ENCODE measurements around the gene PSMC3. TPM values are rescaled to one million over a fixed set of nuclear protein-coding genes. Genes with fewer than 3 reads are reported as not detected.

Gene PSMC3
- total RNA-seq, 1 experiment from 2014 or later: 275 TPM

DNA sequence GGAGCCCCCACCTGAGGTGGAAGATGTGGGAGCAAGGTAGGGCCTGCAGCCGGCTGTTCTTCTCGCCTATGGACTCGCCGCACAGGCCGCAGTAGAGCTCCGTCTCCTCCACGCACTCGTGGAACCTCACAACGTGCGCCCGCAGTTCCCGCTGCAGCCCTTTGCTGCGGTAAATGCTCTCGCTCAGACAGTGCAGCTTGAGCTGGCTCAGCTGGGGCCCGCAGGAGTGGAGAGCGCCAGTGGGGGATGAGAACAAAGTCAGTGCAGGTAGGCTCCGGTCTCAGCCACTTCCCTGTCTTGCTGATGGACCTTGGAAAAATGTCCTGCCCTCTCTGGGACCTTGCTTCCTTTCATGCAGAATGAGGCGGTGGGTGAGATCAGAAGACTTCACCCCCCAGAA is 12.5 kb upstream of the PSMC3 start:
- CTCF ChIA-PET: no interaction called here
- BruUV-seq (replicated peaks): no TSS peak
- no peaks in the 10 kb centered on the region for H3K27me3 ChIP-seq (ENCODE audit: low read length)
- H3K36me3 ChIP-seq (ENCODE audit: low read depth, low read length): no peaks in the 10 kb centered on the region
- no peaks in the 10 kb centered on the region for H3K4me1 ChIP-seq (ENCODE audit: insufficient read depth, low read length)
- TF ChIP-seq EZH2 (IDR thresholded peaks at IDR 0.05; ENCODE audit: low read length, unreplicated experiment) (no peak), EZH2phosphoT487 (IDR thresholded peaks at IDR 0.05; ENCODE audit: borderline replicate concordance, low read length) (no peak)
- TF ChIP-seq, protein P1, sequence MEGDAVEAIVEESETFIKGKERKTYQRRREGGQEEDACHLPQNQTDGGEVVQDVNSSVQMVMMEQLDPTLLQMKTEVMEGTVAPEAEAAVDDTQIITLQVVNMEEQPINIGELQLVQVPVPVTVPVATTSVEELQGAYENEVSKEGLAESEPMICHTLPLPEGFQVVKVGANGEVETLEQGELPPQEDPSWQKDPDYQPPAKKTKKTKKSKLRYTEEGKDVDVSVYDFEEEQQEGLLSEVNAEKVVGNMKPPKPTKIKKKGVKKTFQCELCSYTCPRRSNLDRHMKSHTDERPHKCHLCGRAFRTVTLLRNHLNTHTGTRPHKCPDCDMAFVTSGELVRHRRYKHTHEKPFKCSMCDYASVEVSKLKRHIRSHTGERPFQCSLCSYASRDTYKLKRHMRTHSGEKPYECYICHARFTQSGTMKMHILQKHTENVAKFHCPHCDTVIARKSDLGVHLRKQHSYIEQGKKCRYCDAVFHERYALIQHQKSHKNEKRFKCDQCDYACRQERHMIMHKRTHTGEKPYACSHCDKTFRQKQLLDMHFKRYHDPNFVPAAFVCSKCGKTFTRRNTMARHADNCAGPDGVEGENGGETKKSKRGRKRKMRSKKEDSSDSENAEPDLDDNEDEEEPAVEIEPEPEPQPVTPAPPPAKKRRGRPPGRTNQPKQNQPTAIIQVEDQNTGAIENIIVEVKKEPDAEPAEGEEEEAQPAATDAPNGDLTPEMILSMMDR (conservative IDR thresholded peaks at IDR 0.05; ENCODE audit: low read depth, low read length): no peak
- intact Hi-C loops (cut with micrococcal nuclease): no loop called here
- H3K27ac ChIP-seq (ENCODE audit: low read length): no peak overlapping the region
- ATAC-seq: no peak
- POLR2A ChIA-PET (ENCODE audit: unreplicated experiment): no interaction called here
- H2AFZ ChIP-seq (ENCODE audit: low read length): no peak overlapping the region
- no peak overlapping the region for H3K4me3 ChIP-seq (ENCODE audit: low read length)
- H4K20me1 ChIP-seq (ENCODE audit: low read length): no peaks in the 10 kb centered on the region
- no peaks in the 10 kb centered on the region for H3K79me2 ChIP-seq (ENCODE audit: low read length)
- no peak overlapping the region for H3K9ac ChIP-seq (ENCODE audit: low read length)
- H3F3A ChIP-seq (ENCODE audit: low read length, unreplicated experiment): no peaks in the 10 kb centered on the region
- no peak for DNase-seq
- no peaks in the 10 kb centered on the region for H3K9me3 ChIP-seq (ENCODE audit: low read length)
- no peak overlapping the region for H3K4me2 ChIP-seq (ENCODE audit: low read length)
- no peaks in the 10 kb centered on the region for H3K9me2 ChIP-seq (replicated peaks; ENCODE audit: low read length)

DNA sequence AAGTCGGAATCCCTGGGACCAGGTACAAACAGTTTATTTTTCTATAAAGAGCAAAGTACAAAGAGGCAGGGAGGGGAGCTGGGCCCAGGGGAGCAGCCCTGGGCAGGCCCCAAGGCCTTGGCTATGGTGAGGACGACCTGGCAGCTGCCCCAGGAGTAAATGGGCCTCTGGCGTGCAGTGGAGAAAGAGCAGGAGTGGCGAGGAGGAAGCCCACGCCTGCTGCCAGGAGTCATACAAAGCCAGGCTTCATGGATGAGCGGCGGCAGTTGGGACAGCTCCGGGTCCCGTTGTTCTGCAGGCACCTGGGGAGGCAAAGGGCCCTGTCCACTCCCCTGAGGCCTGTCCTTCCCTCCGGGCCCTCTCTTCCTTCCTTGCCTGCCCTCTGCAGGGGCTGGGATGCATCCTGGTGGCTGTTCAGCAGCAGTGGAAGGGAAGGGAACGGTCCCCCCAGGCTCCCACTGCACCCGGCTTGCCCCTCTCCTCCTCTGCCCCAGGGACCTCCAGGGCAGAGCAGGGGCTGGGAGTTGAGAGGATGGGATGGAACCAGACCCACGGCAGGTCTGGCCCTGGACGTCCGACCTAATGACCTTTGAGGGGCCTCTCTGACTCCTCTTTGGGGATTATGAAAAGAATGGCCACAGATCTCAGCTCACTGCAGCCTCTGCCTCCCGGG is 11.6 kb upstream of the PSMC3 start:
- no peak for ATAC-seq
- no peak overlapping the region for H3K4me2 ChIP-seq (ENCODE audit: low read length)
- BruUV-seq (replicated peaks): no TSS peak
- H3K9me2 ChIP-seq (replicated peaks; ENCODE audit: low read length): no peaks in the 10 kb centered on the region
- no peak overlapping the region for H3K9ac ChIP-seq (ENCODE audit: low read length)
- H4K20me1 ChIP-seq (ENCODE audit: low read length): no peaks in the 10 kb centered on the region
- POLR2A ChIA-PET (ENCODE audit: unreplicated experiment): no interaction called here
- no peak overlapping the region for H2AFZ ChIP-seq (ENCODE audit: low read length)
- H3K27ac ChIP-seq (ENCODE audit: low read length): no peak overlapping the region
- H3K36me3 ChIP-seq (ENCODE audit: low read depth, low read length): no peaks in the 10 kb centered on the region
- TF ChIP-seq, protein P1 (conservative IDR thresholded peaks at IDR 0.05; ENCODE audit: low read depth, low read length): no peak
- TF ChIP-seq EZH2 (IDR thresholded peaks at IDR 0.05; ENCODE audit: low read length, unreplicated experiment): no peak
- no peak for TF ChIP-seq EZH2phosphoT487 (IDR thresholded peaks at IDR 0.05; ENCODE audit: borderline replicate concordance, low read length)
- H3K4me1 ChIP-seq (ENCODE audit: insufficient read depth, low read length): no peaks in the 10 kb centered on the region
- H3K27me3 ChIP-seq (ENCODE audit: low read length): no peaks in the 10 kb centered on the region
- no peaks in the 10 kb centered on the region for H3K9me3 ChIP-seq (ENCODE audit: low read length)
- no peaks in the 10 kb centered on the region for H3F3A ChIP-seq (ENCODE audit: low read length, unreplicated experiment)
- no peak overlapping the region for H3K4me3 ChIP-seq (ENCODE audit: low read length)
- no peaks in the 10 kb centered on the region for H3K79me2 ChIP-seq (ENCODE audit: low read length)
- intact Hi-C loops (cut with micrococcal nuclease): no loop called here
- no peak for DNase-seq
- CTCF ChIA-PET: no interaction called here

DNA sequence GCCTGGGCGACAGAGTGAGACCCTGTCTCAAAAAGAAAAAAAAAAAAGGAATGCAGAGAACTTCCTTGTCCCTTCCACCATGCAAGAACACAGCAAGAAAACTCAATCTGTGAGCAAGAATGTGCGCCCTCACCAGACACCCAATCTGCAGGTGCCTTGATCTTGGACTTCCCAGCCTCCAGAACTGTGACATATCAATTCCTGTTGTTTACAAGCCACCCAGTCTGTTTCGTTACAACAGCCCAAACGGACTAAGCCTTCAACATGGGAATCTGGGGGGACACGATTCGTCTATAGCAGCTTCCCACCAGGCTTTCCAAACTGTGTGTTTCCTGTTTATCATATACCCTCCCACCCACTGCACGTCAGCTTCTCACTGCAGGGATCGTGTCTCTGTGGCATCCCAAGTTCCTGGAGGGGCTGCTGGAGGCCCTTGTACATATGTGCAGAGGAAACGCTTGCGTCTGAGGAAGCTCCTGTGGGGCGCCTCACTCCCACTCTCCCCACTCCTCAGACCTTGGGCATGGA is 11.0 kb upstream of the PSMC3 start:
- Histone ChIP-seq H2AFZ (ENCODE audit: low read length) (no peak overlapping the region), H3K4me2 (ENCODE audit: low read length) (no peak overlapping the region), H3K27ac (ENCODE audit: low read length) (no peak overlapping the region), H3K79me2 (ENCODE audit: low read length) (no peaks in the 10 kb centered on the region), H3K9me3 (ENCODE audit: low read length) (no peaks in the 10 kb centered on the region), H3K9ac (ENCODE audit: low read length) (no peak overlapping the region), H3F3A (ENCODE audit: low read length, unreplicated experiment) (no peaks in the 10 kb centered on the region), H4K20me1 (ENCODE audit: low read length) (no peaks in the 10 kb centered on the region), H3K36me3 (ENCODE audit: low read depth, low read length) (no peaks in the 10 kb centered on the region), H3K4me3 (ENCODE audit: low read length) (no peak overlapping the region), H3K4me1 (ENCODE audit: insufficient read depth, low read length) (no peaks in the 10 kb centered on the region), H3K9me2 (replicated peaks; ENCODE audit: low read length) (no peaks in the 10 kb centered on the region), H3K27me3 (ENCODE audit: low read length) (no peaks in the 10 kb centered on the region)
- BruUV-seq (replicated peaks): no TSS peak
- POLR2A ChIA-PET (ENCODE audit: unreplicated experiment): no interaction called here
- ATAC-seq (no peak), DNase-seq (no peak)
- CTCF ChIA-PET: no interaction called here
- intact Hi-C loops (cut with micrococcal nuclease): no loop called here
- TF ChIP-seq EZH2 (IDR thresholded peaks at IDR 0.05; ENCODE audit: low read length, unreplicated experiment) (no peak), EZH2phosphoT487 (IDR thresholded peaks at IDR 0.05; ENCODE audit: borderline replicate concordance, low read length) (no peak)
- TF ChIP-seq, protein P1 (conservative IDR thresholded peaks at IDR 0.05; ENCODE audit: low read depth, low read length): no peak
